ENCODE results near the gene KCNH2. TPM values are rescaled to one million over a fixed set of nuclear protein-coding genes. Genes with fewer than 3 reads are reported as not detected.
A peak's percentile ranks its signal among the peaks of the same experiment; 100 is the strongest.

The KCNH2 gene
- polyA plus RNA-seq, 3 donors: not detected

GRCh38 chr7:150971242-150972022 lies 6.7 kb downstream of the KCNH2 start:
- Histone ChIP-seq H3K4me2 (replicated peaks; ENCODE audit: extremely low read depth, low read length, poor library complexity, severe bottlenecking) (no peak overlapping the region), H3K4me1 (ENCODE audit: control insufficient read depth in 1 of 2, insufficient read depth in 2 of 2, low read length in 2 of 2) (peaks cover 3 to 7% of the 10 kb centered on the region in 2 donors), H2AFZ (ENCODE audit: insufficient read depth, low read depth, low read length, poor library complexity, severe bottlenecking) (no peak overlapping the region), H4K20me1 (ENCODE audit: insufficient read depth, low read length) (no peaks in the 10 kb centered on the region), H3K27ac (ENCODE audit: low read depth in 1 of 2, low read length in 2 of 2) (no peak overlapping the region), H3K79me2 (ENCODE audit: insufficient read depth, low read length) (no peaks in the 10 kb centered on the region), H3K4me3 (replicated peaks in 1 of 3; ENCODE audit: low read depth in 2 of 3, low read length in 3 of 3) (no peak overlapping the region), H3K27me3 (ENCODE audit: control insufficient read depth in 2 of 2, insufficient read depth in 2 of 2, low read length in 2 of 2) (peaks cover 10 to 39% of the 10 kb centered on the region in 2 donors), H3K9me3 (replicated peaks in 1 of 2; ENCODE audit: control insufficient read depth in 1 of 2, insufficient read depth in 1 of 2, low read length in 2 of 2) (peaks cover 0 to 8% of the 10 kb centered on the region in 2 donors), H3K36me3 (replicated peaks in 1 of 2; ENCODE audit: control insufficient read depth in 1 of 2, insufficient read depth in 2 of 2, low read length in 2 of 2) (no peaks in the 10 kb centered on the region), H3K9ac (ENCODE audit: insufficient read depth, low read length, poor library complexity, severe bottlenecking) (no peak overlapping the region)
- Mint-ChIP-seq H3K4me1 (peaks cover 8% of the 10 kb centered on the region), H3K27ac (no peak overlapping the region), H3K36me3 (peaks cover 0 to 3% of the 10 kb centered on the region in 2 donors), H3K4me3 (peak overlapping the region in 1 of 2 donors; percentile 5), H3K9me3 (peaks cover 0 to 12% (median 0%) of the 10 kb centered on the region in 7 donors), H3K27me3 (ENCODE audit: low read depth in 3 of 3) (peaks cover 48 to 75% (median 49%) of the 10 kb centered on the region in 3 donors)
- no peak for DNase-seq
- intact Hi-C loops (cut with micrococcal nuclease): no loop called here
- WGBS (ENCODE audit: insufficient coverage): 91% methylated on average over 9 of the region's 16 CpGs
- no peak for TF ChIP-seq CTCF (IDR thresholded peaks at IDR 0.05)

GRCh38 chr7:150970424-150970823 lies 7.7 kb downstream of the KCNH2 start:
- Histone ChIP-seq H3K4me2 (replicated peaks; ENCODE audit: extremely low read depth, low read length, poor library complexity, severe bottlenecking) (no peak overlapping the region), H3K79me2 (ENCODE audit: insufficient read depth, low read length) (no peaks in the 10 kb centered on the region), H3K27me3 (ENCODE audit: control insufficient read depth in 2 of 2, insufficient read depth in 2 of 2, low read length in 2 of 2) (peaks cover 10 to 32% of the 10 kb centered on the region in 2 donors), H3K36me3 (replicated peaks in 1 of 2; ENCODE audit: control insufficient read depth in 1 of 2, insufficient read depth in 2 of 2, low read length in 2 of 2) (no peaks in the 10 kb centered on the region), H3K27ac (ENCODE audit: low read depth in 1 of 2, low read length in 2 of 2) (no peak overlapping the region), H3K4me3 (replicated peaks in 1 of 3; ENCODE audit: low read depth in 2 of 3, low read length in 3 of 3) (no peak overlapping the region), H3K9me3 (replicated peaks in 1 of 2; ENCODE audit: control insufficient read depth in 1 of 2, insufficient read depth in 1 of 2, low read length in 2 of 2) (no peaks in the 10 kb centered on the region), H4K20me1 (ENCODE audit: insufficient read depth, low read length) (no peaks in the 10 kb centered on the region), H2AFZ (ENCODE audit: insufficient read depth, low read depth, low read length, poor library complexity, severe bottlenecking) (no peak overlapping the region), H3K9ac (ENCODE audit: insufficient read depth, low read length, poor library complexity, severe bottlenecking) (no peak overlapping the region), H3K4me1 (ENCODE audit: control insufficient read depth in 1 of 2, insufficient read depth in 2 of 2, low read length in 2 of 2) (peaks cover 3 to 7% of the 10 kb centered on the region in 2 donors)
- no peak for TF ChIP-seq CTCF (IDR thresholded peaks at IDR 0.05)
- DNase-seq: no peak
- intact Hi-C loops (cut with micrococcal nuclease): no loop called here
- Mint-ChIP-seq H3K27ac (no peak overlapping the region), H3K9me3 (peaks cover 0 to 3% (median 0%) of the 10 kb centered on the region in 7 donors), H3K27me3 (ENCODE audit: low read depth in 3 of 3) (peaks cover 38 to 72% (median 42%) of the 10 kb centered on the region in 3 donors), H3K4me3 (no peak overlapping the region), H3K36me3 (peaks cover 0 to 1% of the 10 kb centered on the region in 2 donors), H3K4me1 (peaks cover 8% of the 10 kb centered on the region)
- WGBS (ENCODE audit: insufficient coverage): 90% methylated on average over 5 of the region's 11 CpGs
